Neutrophil (primary cell): ENCODE measurements around the gene FHOD3.

Source experiments
- H3K27ac ChIP-seq: fragments of 200-600 bp; sonication (generic); 2 replicates; pipeline ENCODE4 v1.5.1; 2016; ENCODE audit warnings: mild to moderate bottlenecking, moderate library complexity
- H3K27me3 ChIP-seq: fragments of 200-600 bp; sonication (generic); 2 replicates; pipeline ENCODE4 v1.6.0; 2016; ENCODE audit warnings: mild to moderate bottlenecking
- H3K36me3 ChIP-seq: fragments of 200-600 bp; sonication (generic); 2 replicates; pipeline ENCODE4 v1.5.1; 2017
- H3K4me1 ChIP-seq, 2 experiments: fragments of 200-600 bp in 1 of 2; sonication (generic) in 1 of 2; 1 replicate in 1 of 2; 2 replicates in 1 of 2; pipeline versions ENCODE4 v1.5.1 to v1.6.1; 2013 to 2016; ENCODE audit warnings: low read depth in 1 of 2, low read length in 1 of 2, mild to moderate bottlenecking in 1 of 2, moderate library complexity in 1 of 2; ENCODE audit not compliant: control insufficient read depth in 1 of 2, insufficient read depth in 1 of 2
- H3K4me3 ChIP-seq, 2 experiments: fragments of 200-600 bp in 1 of 2; sonication (generic) in 1 of 2; 1 replicate in 1 of 2; 2 replicates in 1 of 2; pipeline ENCODE4 v1.5.1; 2013 to 2016; ENCODE audit warnings: low read depth in 1 of 2, low read length in 1 of 2, mild to moderate bottlenecking in 1 of 2, moderate library complexity in 1 of 2
- H3K9me3 ChIP-seq: fragments of 200-600 bp; sonication (generic); 2 replicates; pipeline ENCODE4 v1.5.1; 2016
- TF ChIP-seq, protein P1 (sequence below): fragments of 200-600 bp; sonication (generic); IDR thresholded peaks from 2 replicates; pipeline ENCODE4 v1.5.1; 2016; ENCODE audit warnings: antibody characterized with exemption

FHOD3 gene

DNA sequence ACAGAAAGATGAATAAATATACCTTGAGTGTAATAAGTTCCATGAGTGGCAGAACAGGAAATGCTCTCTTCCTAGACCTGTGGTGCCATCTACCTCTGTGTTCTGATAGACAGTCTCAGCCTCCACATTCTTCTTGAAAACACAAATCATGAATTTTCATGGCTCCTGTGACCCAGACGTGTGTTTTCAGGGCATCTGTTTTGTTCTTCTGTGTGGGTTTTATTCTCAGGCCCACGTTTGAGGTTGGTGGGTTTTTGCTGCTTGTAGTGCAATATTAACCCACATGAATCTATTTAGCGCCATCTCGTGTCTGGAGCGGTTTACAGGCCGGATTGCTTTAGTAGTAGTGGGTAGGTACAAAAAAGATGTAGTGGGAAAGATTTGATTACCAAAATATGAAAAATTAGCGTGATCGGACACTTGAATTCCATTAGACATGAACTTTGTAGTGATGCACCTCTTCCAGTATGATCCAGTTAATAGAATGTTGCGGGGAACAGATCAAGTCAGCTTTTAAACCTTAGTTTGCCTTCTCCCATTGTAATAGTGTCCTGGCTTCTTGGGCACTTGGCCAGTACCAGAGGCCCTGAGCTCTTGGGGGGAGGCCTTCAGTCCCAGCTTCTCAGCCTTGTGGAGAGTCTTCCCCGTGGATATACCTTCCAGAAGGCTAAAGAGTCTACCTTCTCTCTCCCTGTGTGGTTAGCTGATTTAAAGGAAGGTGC, 274.8 kb downstream of the FHOD3 start:
- TF ChIP-seq, protein P1, sequence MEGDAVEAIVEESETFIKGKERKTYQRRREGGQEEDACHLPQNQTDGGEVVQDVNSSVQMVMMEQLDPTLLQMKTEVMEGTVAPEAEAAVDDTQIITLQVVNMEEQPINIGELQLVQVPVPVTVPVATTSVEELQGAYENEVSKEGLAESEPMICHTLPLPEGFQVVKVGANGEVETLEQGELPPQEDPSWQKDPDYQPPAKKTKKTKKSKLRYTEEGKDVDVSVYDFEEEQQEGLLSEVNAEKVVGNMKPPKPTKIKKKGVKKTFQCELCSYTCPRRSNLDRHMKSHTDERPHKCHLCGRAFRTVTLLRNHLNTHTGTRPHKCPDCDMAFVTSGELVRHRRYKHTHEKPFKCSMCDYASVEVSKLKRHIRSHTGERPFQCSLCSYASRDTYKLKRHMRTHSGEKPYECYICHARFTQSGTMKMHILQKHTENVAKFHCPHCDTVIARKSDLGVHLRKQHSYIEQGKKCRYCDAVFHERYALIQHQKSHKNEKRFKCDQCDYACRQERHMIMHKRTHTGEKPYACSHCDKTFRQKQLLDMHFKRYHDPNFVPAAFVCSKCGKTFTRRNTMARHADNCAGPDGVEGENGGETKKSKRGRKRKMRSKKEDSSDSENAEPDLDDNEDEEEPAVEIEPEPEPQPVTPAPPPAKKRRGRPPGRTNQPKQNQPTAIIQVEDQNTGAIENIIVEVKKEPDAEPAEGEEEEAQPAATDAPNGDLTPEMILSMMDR: no peak
- no peaks in the 10 kb centered on the region for H3K9me3 ChIP-seq
- H3K27ac ChIP-seq: no peak overlapping the region
- H3K36me3 ChIP-seq: no peaks in the 10 kb centered on the region
- H3K4me1 ChIP-seq: no peaks in the 10 kb centered on the region
- no peak overlapping the region for H3K4me3 ChIP-seq
- H3K27me3 ChIP-seq: peaks cover 25% of the 10 kb centered on the region

DNA sequence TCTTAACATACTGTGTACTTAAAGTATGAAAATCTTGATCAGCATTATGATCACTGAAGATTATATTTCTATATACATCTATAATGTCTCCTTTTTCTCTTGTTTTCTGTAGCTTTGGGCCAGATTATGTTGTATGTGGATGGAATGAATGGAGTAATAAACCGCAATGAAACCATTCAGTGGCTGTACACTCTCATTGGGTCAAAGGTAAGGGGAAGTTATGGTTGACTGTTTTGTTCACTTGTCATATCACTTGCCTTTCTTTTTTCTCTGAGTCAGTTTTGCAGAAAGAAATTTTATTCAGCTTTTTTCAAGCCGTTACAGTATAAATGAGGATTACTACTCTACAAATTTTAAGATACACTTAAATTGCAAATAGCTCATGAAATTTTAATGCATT, 278.8 kb downstream of the FHOD3 start:
- TF ChIP-seq, protein P1: no peak
- Histone ChIP-seq H3K27ac (no peak overlapping the region), H3K4me1 (no peaks in the 10 kb centered on the region), H3K4me3 (no peak overlapping the region), H3K27me3 (peaks cover 12% of the 10 kb centered on the region), H3K9me3 (no peaks in the 10 kb centered on the region), H3K36me3 (no peaks in the 10 kb centered on the region)

DNA sequence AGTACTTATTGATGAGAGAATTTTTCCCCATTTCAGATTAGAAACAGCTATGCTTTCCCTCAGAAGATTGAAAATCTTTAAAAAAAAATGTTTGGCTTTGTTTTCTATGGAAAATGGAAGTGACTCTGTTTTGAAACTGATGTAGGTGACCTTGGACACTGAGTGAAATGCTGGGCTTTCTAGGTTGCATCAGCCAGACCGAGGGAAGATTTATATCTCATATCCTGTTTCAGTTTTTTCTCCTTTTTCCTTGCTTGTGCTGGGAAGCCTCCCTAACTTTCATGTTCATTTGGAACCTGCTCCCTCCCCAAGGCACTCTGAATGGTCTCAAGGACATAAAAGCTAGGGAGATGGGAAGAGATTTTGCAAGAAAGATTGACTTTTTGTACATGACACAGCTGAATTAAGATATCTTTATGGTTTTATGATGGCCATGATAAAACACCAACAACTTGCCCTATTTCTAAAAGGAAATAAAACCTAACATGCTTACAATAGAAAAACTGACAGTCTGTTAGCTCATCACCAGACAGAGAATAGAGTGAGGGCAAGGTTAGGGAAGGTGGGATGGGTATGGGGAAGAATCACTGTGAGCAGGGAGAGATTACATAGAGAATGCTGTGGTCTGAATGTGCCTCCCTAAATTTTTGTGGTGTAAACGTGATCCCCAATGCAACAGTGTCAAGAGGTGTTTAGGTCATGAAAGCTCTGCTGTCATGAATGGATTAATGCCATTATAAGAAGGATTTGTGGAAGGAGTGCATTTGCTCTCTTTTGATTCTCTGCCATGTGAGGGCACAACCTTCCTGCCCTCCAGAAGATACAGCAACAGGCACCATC, 281.6 kb downstream of the FHOD3 start:
- Histone ChIP-seq H3K4me1 (no peaks in the 10 kb centered on the region), H3K9me3 (no peaks in the 10 kb centered on the region), H3K27me3 (peaks cover 5% of the 10 kb centered on the region), H3K36me3 (no peaks in the 10 kb centered on the region), H3K27ac (no peak overlapping the region), H3K4me3 (no peak overlapping the region)
- TF ChIP-seq, protein P1: no peak

DNA sequence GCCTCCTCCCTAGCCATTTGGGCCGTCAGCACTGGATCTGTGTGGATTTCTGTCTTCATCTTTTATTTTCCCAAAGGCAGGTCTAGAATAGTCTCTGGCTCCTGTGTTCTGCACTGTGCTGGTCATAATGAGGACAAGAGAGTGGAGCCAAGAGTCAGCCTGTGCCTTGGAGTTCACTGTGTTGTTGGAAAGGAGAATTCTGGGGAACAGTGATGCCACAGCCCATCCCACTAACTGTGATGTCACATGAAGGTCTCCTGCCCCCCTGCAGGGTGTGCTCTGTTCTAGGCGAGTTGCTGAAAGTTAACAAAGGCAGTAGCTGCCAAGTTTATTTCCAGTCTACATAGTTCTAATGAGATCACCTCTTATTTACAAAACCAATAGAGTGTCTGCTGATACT, 282.8 kb downstream of the FHOD3 start:
- Histone ChIP-seq H3K9me3 (no peaks in the 10 kb centered on the region), H3K27me3 (peaks cover 5% of the 10 kb centered on the region), H3K4me3 (no peak overlapping the region), H3K27ac (no peak overlapping the region), H3K36me3 (no peaks in the 10 kb centered on the region), H3K4me1 (no peaks in the 10 kb centered on the region)
- TF ChIP-seq, protein P1: no peak

DNA sequence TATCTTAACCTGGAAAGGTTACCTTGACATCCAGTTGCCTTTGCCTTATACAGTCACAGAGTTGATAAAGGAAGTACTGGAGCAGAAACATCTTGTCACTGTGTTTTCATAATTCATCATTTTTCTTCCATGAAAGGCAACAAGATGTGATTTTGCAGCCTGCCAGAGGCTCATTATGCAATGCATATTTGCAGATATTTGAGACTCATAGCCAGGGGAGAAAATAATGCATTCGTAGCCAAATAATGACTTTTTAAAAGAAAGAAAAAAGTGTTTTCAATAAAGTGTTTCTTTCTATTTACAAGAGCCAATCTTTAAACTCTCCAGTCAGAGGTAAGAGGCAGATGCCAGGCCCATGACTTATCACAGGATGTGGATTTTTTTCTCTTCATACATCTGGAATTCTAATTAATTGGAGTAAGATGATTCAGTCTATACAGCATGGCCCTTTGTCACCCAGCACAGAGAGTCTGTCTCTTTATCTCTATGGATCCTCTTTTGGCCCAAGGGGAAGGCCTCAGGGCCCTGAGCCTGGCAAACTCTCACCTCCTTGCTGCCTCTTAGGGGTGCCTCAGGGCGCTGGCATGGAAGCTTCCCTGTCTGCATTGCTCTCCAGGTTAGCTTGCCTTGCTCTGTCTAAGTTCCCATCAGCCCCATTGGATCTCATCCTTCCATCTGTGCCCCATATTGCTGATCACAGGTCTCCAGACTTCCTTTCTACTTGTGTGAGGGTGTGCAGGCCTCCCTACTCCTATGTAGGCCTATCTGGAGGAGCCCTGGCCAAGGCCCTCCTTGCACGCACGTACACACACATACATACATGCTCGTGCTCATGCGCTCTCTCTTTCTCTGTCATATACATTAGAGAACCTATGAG, 283.6 kb downstream of the FHOD3 start:
- H3K36me3 ChIP-seq: no peaks in the 10 kb centered on the region
- no peak overlapping the region for H3K27ac ChIP-seq
- peaks cover 1% of the 10 kb centered on the region for H3K27me3 ChIP-seq
- no peaks in the 10 kb centered on the region for H3K4me1 ChIP-seq
- TF ChIP-seq, protein P1: no peak
- H3K9me3 ChIP-seq: no peaks in the 10 kb centered on the region
- no peak overlapping the region for H3K4me3 ChIP-seq
